Uterus (tissue), 4 donors: Measurements from ENCODE around the gene VCL. TPM values are rescaled to one million over a fixed set of nuclear protein-coding genes. Genes with fewer than 3 reads are reported as not detected.
"Not testable (repeated sequence)": the region's sequence is repeated elsewhere in the genome, so short reads cannot be mapped to it uniquely, and the experiment has no call there.

ENCODE experiments used
- DNase-seq, 2 donors: peaks; one replicate each; pipeline ENCODE4 v3.0.0-alpha.2; 2019 to 2020
- H3K27ac ChIP-seq, 2 donors: fragments of 200-600 bp; sonication (generic); 1 replicate in 1 of 2; 2 replicates in 1 of 2; pipeline ENCODE4 v1.5.1; 2016 to 2018
- H3K27me3 ChIP-seq, 2 donors: fragments of 200-600 bp; sonication (generic); one replicate each; pipeline ENCODE4 v1.5.1; 2018 to 2019; ENCODE audit warnings: control low read depth in 1 of 2
- H3K36me3 ChIP-seq, 2 donors: fragments of 200-600 bp; sonication (generic); one replicate each; pipeline ENCODE4 v1.5.1; 2019; ENCODE audit warnings: control low read depth in 1 of 2
- H3K4me1 ChIP-seq, 2 donors: fragments of 200-600 bp; sonication (generic); one replicate each; pipeline ENCODE4 v1.5.1; 2018 to 2019; ENCODE audit warnings: control low read depth in 1 of 2
- H3K4me3 ChIP-seq, 2 donors: fragments of 200-600 bp; sonication (generic); 1 replicate in 1 of 2; 2 replicates in 1 of 2; pipeline ENCODE4 v1.5.1; 2018 to 2019; ENCODE audit warnings: mild to moderate bottlenecking in 1 of 2
- H3K9me3 ChIP-seq, 2 donors: fragments of 200-600 bp; sonication (generic); one replicate each; pipeline ENCODE4 v1.5.1; 2019; ENCODE audit warnings: control low read depth in 1 of 2
- CTCF ChIP-seq, 4 experiments: fragments of 200-600 bp in 2 of 4; fragments of 450-650 bp in 2 of 4; sonication (generic) in 2 of 4; IDR thresholded peaks; one replicate each; pipeline ENCODE4 v1.5.1; 2016 to 2019; ENCODE audit warnings: antibody characterized with exemption in 4 of 4, mild to moderate bottlenecking in 2 of 4, moderate library complexity in 1 of 4
- POLR2A ChIP-seq, 2 donors: fragments of 450-650 bp; IDR thresholded peaks; one replicate each; pipeline ENCODE4 v1.6.1; 2016; ENCODE audit warnings: antibody characterized with exemption in 2 of 2, mild to moderate bottlenecking in 1 of 2, moderate library complexity in 1 of 2
- intact Hi-C: fragments of 100-400 bp; cut with DNase I; formaldehyde crosslinking; loops from one replicate; pipeline ENCODE4 v1.15.1; 2023; ENCODE audit warnings: low total_unique reads
- total RNA-seq, 4 donors: library from RNA; depleted of rRNA in 3 of 4; stranded (reverse); fragments of >200 nt in 3 of 4; gene quantifications; one replicate each; pipeline versions ENCODE4 v1.1.0 to v1.2.4, GENCODE V29; 2014 to 2023
- donor health status: DM: yes; HTN: yes; CAD: no.

Gene VCL
- total RNA-seq, 4 donors from 2014 or later: 77.4 to 313 (median 215) TPM

- no peak overlapping the region for H3K27ac ChIP-seq
- no peaks in the 10 kb centered on the region for H3K4me1 ChIP-seq
- DNase-seq: no peak
- no peak overlapping the region for H3K4me3 ChIP-seq
- TF ChIP-seq POLR2A (IDR thresholded peaks at IDR 0.05) (no peak), CTCF (IDR thresholded peaks at IDR 0.05) (no peak)
- intact Hi-C loops: no loop called here
- no peaks in the 10 kb centered on the region for H3K27me3 ChIP-seq
- H3K9me3 ChIP-seq: no peaks in the 10 kb centered on the region
- H3K36me3 ChIP-seq: no peaks in the 10 kb centered on the region
Observed at GRCh38 chr10:74133923-74134820, 136.3 kb downstream of the VCL start.

GRCh38 chr10:74135452-74135851 is 137.5 kb downstream of the VCL start:
- H3K36me3 ChIP-seq: no peaks in the 10 kb centered on the region

GRCh38 chr10:74137992-74138391 is 140.1 kb downstream of the VCL start:
- TF ChIP-seq CTCF (IDR thresholded peaks at IDR 0.05) (no peak), POLR2A (IDR thresholded peaks at IDR 0.05) (no peak)
- Histone ChIP-seq H3K36me3 (no peaks in the 10 kb centered on the region), H3K27ac (no peak overlapping the region)

More at GRCh38 chr10:74135452-74135851, 137.5 kb downstream of the VCL start:
- Histone ChIP-seq H3K4me1 (no peaks in the 10 kb centered on the region), H3K27ac (no peak overlapping the region), H3K4me3 (no peak overlapping the region), H3K9me3 (no peaks in the 10 kb centered on the region), H3K27me3 (no peaks in the 10 kb centered on the region)
- intact Hi-C loops: no loop called here
- no peak for TF ChIP-seq POLR2A (IDR thresholded peaks at IDR 0.05)
- no peak for TF ChIP-seq CTCF (IDR thresholded peaks at IDR 0.05)
- no peak for DNase-seq

GRCh38 chr10:74138596-74138995 is 140.7 kb downstream of the VCL start:
- H3K9me3 ChIP-seq, intact Hi-C loops, H3K27ac ChIP-seq, H3K27me3 ChIP-seq, H3K4me3 ChIP-seq, DNase-seq, H3K36me3 ChIP-seq, H3K4me1 ChIP-seq: not testable (repeated sequence)

More at GRCh38 chr10:74137992-74138391, 140.1 kb downstream of the VCL start:
- Histone ChIP-seq H3K9me3 (no peaks in the 10 kb centered on the region), H3K27me3 (no peaks in the 10 kb centered on the region), H3K4me3 (no peak overlapping the region), H3K4me1 (no peaks in the 10 kb centered on the region)
- no peak for DNase-seq
- intact Hi-C loops: no loop called here

GRCh38 chr10:74139981-74140380 is 142.1 kb downstream of the VCL start:
- no peak overlapping the region for H3K4me3 ChIP-seq
- no peak for DNase-seq
- no peaks in the 10 kb centered on the region for H3K27me3 ChIP-seq
- TF ChIP-seq POLR2A (IDR thresholded peaks at IDR 0.05): no peak
- TF ChIP-seq CTCF (IDR thresholded peaks at IDR 0.05): no peak
- no peaks in the 10 kb centered on the region for H3K9me3 ChIP-seq
- H3K36me3 ChIP-seq: no peaks in the 10 kb centered on the region
- H3K27ac ChIP-seq: no peak overlapping the region
- no peaks in the 10 kb centered on the region for H3K4me1 ChIP-seq
- intact Hi-C loops: no loop called here
